HEK293 (cell line): ENCODE measurements around the gene ISCU.

Source experiments
- CTCF ChIA-PET: fragments of 350-600 bp; formaldehyde crosslinking; extraction: SDS; loops from one replicate; lab custom pipeline; 2021; ENCODE audit warnings: antibody characterized with exemption; lab: Yijun Ruan, JAX
- POLR2A ChIA-PET: fragments of 300-600 bp; formaldehyde crosslinking; extraction: SDS; loops from one replicate; lab custom pipeline; 2020; ENCODE audit warnings: antibody characterized with exemption, inconsistent platforms; lab: Yijun Ruan, JAX
- H3K27ac ChIP-seq: fragments of 200-500 bp; sonication (Bioruptor generic); 2 replicates; pipeline ENCODE4 v1.5.1; 2014; ENCODE audit warnings: low read depth, low read length, control low read depth, inconsistent platforms; ENCODE audit errors: extremely low read depth
- H3K36me3 ChIP-seq, 2 experiments: fragments of 200-500 bp in 1 of 2; sonication (Bioruptor generic) in 1 of 2; 1 replicate in 1 of 2; 2 replicates in 1 of 2; pipeline ENCODE4 v1.5.1; 2014 to 2017; ENCODE audit warnings: inconsistent platforms in 2 of 2, low read length in 2 of 2; ENCODE audit not compliant: control insufficient read depth in 2 of 2, insufficient read depth in 1 of 2
- H3K4me1 ChIP-seq: fragments of 200-500 bp; sonication (Bioruptor generic); 2 replicates; pipeline ENCODE4 v1.5.1; 2014; ENCODE audit warnings: mild to moderate bottlenecking, low read length, inconsistent platforms; ENCODE audit not compliant: control insufficient read depth, insufficient read depth
- H3K4me3 ChIP-seq: 2 replicates; pipeline ENCODE4 v1.5.1; 2011; ENCODE audit warnings: low read depth, mild to moderate bottlenecking, control low read depth, low read length, moderate library complexity
- H3K9me3 ChIP-seq: fragments of 200-500 bp; sonication (Bioruptor generic); 2 replicates; pipeline ENCODE4 v1.5.1; 2014; ENCODE audit warnings: low read depth, low read length, inconsistent platforms; ENCODE audit not compliant: control insufficient read depth, insufficient read depth
- BCL6B ChIP-seq: fragments of 450-650 bp; formaldehyde crosslinking; IDR thresholded peaks from 2 replicates; pipeline ENCODE4 v1.5.1; 2017; ENCODE audit warnings: missing biosample characterization, missing genetic modification characterization
- GLIS2 ChIP-seq: fragments of 450-650 bp; formaldehyde crosslinking; IDR thresholded peaks from 2 replicates; pipeline ENCODE4 v1.5.1; 2016; ENCODE audit warnings: missing biosample characterization, missing genetic modification characterization
- HOXC10 ChIP-seq: sonication (generic); formaldehyde crosslinking; IDR thresholded peaks from 2 replicates; pipeline ENCODE4 v1.8.1; 2023; ENCODE audit warnings: mild to moderate bottlenecking, missing genetic modification reagents
- KLF1 ChIP-seq: fragments of 450-650 bp; formaldehyde crosslinking; IDR thresholded peaks from 2 replicates; pipeline ENCODE4 v1.5.1; 2016; ENCODE audit warnings: missing biosample characterization, missing genetic modification characterization
- RBAK ChIP-seq: fragments of 450-650 bp; formaldehyde crosslinking; IDR thresholded peaks from 2 replicates; pipeline ENCODE4 v1.5.1; 2016; ENCODE audit warnings: missing biosample characterization, missing genetic modification characterization
- SP7 ChIP-seq: fragments of 450-650 bp; formaldehyde crosslinking; IDR thresholded peaks from 2 replicates; pipeline ENCODE4 v1.5.1; 2016; ENCODE audit warnings: missing biosample characterization, missing genetic modification characterization
- TCF7L2 ChIP-seq: IDR thresholded peaks from 2 replicates; pipeline ENCODE4 v1.6.1; 2011; ENCODE audit warnings: low read depth, mild to moderate bottlenecking, inconsistent platforms, low read length, moderate library complexity, borderline replicate concordance
- TRIM28 ChIP-seq: IDR thresholded peaks from 2 replicates; pipeline ENCODE4 v1.6.1; 2011; ENCODE audit warnings: low read length, control low read depth, borderline replicate concordance
- ZBTB1 ChIP-seq: fragments of 450-650 bp; formaldehyde crosslinking; IDR thresholded peaks from 2 replicates; pipeline ENCODE4 v1.5.1; 2016; ENCODE audit warnings: missing biosample characterization, missing genetic modification characterization
- ZBTB20 ChIP-seq: fragments of 450-650 bp; formaldehyde crosslinking; IDR thresholded peaks from 2 replicates; pipeline ENCODE4 v1.5.1; 2016; ENCODE audit warnings: missing biosample characterization, missing genetic modification characterization
- ZNF10 ChIP-seq: fragments of 450-650 bp; formaldehyde crosslinking; IDR thresholded peaks from 2 replicates; pipeline ENCODE4 v1.5.1; 2017; ENCODE audit warnings: missing biosample characterization, missing genetic modification characterization
- ZNF121 ChIP-seq: fragments of 450-650 bp; formaldehyde crosslinking; IDR thresholded peaks from 2 replicates; pipeline ENCODE4 v1.5.1; 2016; ENCODE audit warnings: missing biosample characterization, missing genetic modification characterization
- ZNF132 ChIP-seq: fragments of 450-650 bp; formaldehyde crosslinking; IDR thresholded peaks from 2 replicates; pipeline ENCODE4 v1.5.1; 2017; ENCODE audit warnings: missing biosample characterization, missing genetic modification characterization, borderline replicate concordance
- ZNF214 ChIP-seq: fragments of 450-650 bp; formaldehyde crosslinking; IDR thresholded peaks from 2 replicates; pipeline ENCODE4 v1.5.1; 2017; ENCODE audit warnings: missing biosample characterization, mild to moderate bottlenecking, missing genetic modification characterization, borderline replicate concordance
- ZNF292 ChIP-seq: fragments of 450-650 bp; formaldehyde crosslinking; IDR thresholded peaks from 2 replicates; pipeline ENCODE4 v1.5.1; 2016; ENCODE audit warnings: low read depth, missing biosample characterization, missing genetic modification characterization, borderline replicate concordance
- ZNF350 ChIP-seq: fragments of 450-650 bp; formaldehyde crosslinking; IDR thresholded peaks from 2 replicates; pipeline ENCODE4 v1.5.0; 2017; ENCODE audit warnings: missing biosample characterization, mild to moderate bottlenecking, missing genetic modification characterization
- ZNF391 ChIP-seq: fragments of 450-650 bp; formaldehyde crosslinking; IDR thresholded peaks from 2 replicates; pipeline ENCODE4 v1.5.1; 2016; ENCODE audit warnings: low read depth, missing biosample characterization, missing genetic modification characterization, borderline replicate concordance
- ZNF426 ChIP-seq: fragments of 450-650 bp; formaldehyde crosslinking; IDR thresholded peaks from 2 replicates; pipeline ENCODE4 v1.5.1; 2017; ENCODE audit warnings: missing biosample characterization, missing genetic modification characterization, mild to moderate bottlenecking, inconsistent platforms, moderate library complexity
- ZNF521 ChIP-seq: fragments of 450-650 bp; formaldehyde crosslinking; IDR thresholded peaks from 2 replicates; pipeline ENCODE4 v1.5.1; 2017; ENCODE audit warnings: missing biosample characterization, mild to moderate bottlenecking, missing genetic modification characterization
- ZNF571 ChIP-seq: fragments of 450-650 bp; formaldehyde crosslinking; IDR thresholded peaks from 2 replicates; pipeline ENCODE4 v1.5.0; 2017; ENCODE audit warnings: missing biosample characterization, missing genetic modification characterization
- ZNF629 ChIP-seq: fragments of 450-650 bp; formaldehyde crosslinking; IDR thresholded peaks from 2 replicates; pipeline ENCODE4 v1.5.1; 2017; ENCODE audit warnings: missing biosample characterization, missing genetic modification characterization
- ZNF639 ChIP-seq: fragments of 450-650 bp; formaldehyde crosslinking; IDR thresholded peaks from 2 replicates; pipeline ENCODE4 v1.5.1; 2016; ENCODE audit warnings: missing biosample characterization, missing genetic modification characterization
- ZNF670 ChIP-seq: fragments of 450-650 bp; formaldehyde crosslinking; IDR thresholded peaks from 2 replicates; pipeline ENCODE4 v1.5.1; 2016; ENCODE audit warnings: missing biosample characterization, missing genetic modification characterization, low read depth
- ZNF701 ChIP-seq: fragments of 450-650 bp; formaldehyde crosslinking; IDR thresholded peaks from 2 replicates; pipeline ENCODE4 v1.5.1; 2016; ENCODE audit warnings: missing biosample characterization, missing genetic modification characterization
- ZNF747 ChIP-seq: fragments of 450-650 bp; formaldehyde crosslinking; IDR thresholded peaks from 2 replicates; pipeline ENCODE4 v1.5.1; 2016; ENCODE audit warnings: missing biosample characterization, missing genetic modification characterization
- ZNF776 ChIP-seq: fragments of 450-650 bp; formaldehyde crosslinking; IDR thresholded peaks from 2 replicates; pipeline ENCODE4 v1.5.0; 2017; ENCODE audit warnings: missing biosample characterization, missing genetic modification characterization, borderline replicate concordance
- ZNF777 ChIP-seq: fragments of 450-650 bp; formaldehyde crosslinking; IDR thresholded peaks from 2 replicates; pipeline ENCODE4 v1.5.1; 2017; ENCODE audit warnings: missing biosample characterization, missing genetic modification characterization, borderline replicate concordance
- ZNF830 ChIP-seq: fragments of 450-650 bp; IDR thresholded peaks from 2 replicates; pipeline ENCODE4 v1.5.0; 2018; ENCODE audit warnings: missing biosample characterization, missing genetic modification characterization, low read depth, mild to moderate bottlenecking, moderate library complexity
- ZNF843 ChIP-seq: fragments of 450-650 bp; formaldehyde crosslinking; IDR thresholded peaks from 2 replicates; pipeline ENCODE4 v1.5.1; 2016; ENCODE audit warnings: missing biosample characterization, missing genetic modification characterization
- TF ChIP-seq, protein P1 (sequence below): fragments of 450-650 bp; formaldehyde crosslinking; optimal IDR thresholded peaks from 2 replicates; pipeline ENCODE3; 2016; ENCODE audit warnings: missing biosample characterization, mild to moderate bottlenecking, missing genetic modification characterization
- TF ChIP-seq, protein P2 (sequence below): fragments of 450-650 bp; formaldehyde crosslinking; IDR thresholded peaks from 2 replicates; pipeline ENCODE4 v1.5.1; 2016; ENCODE audit warnings: missing biosample characterization, missing genetic modification characterization, low read depth

ISCU gene

DNA sequence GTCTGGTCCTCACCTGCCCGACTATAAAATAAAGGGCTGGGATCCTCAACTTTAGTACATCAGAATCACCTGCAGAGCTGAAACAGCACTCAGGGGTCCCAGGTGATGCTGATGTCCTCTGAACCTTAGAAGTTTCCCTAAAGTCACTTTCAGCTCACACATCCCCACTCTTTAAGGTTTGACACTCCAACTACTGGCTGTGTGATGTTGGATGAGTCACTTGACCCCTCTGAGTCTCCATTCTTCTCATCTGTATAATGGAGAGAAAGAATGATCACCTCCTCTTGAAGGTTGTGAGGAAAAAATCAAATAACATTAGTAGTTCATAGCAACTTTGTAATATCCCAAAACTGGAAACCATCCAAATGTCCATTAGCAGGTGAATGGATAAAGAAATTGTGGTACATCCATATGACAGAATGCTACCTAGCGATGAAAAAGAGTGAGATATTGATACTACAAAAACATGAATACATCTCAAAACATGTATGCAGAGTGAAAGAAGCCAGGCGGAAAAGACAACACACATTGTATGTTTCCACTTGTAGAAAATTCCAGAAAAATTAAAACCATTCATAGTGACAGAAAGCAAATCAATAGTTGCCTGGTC is 22.2 kb downstream of the ISCU start:
- no peaks in the 10 kb centered on the region for H3K4me1 ChIP-seq
- H3K27ac ChIP-seq = no peak overlapping the region
- ChIA-PET CTCF (interaction anchor here (0.7 to 1.7 kb wide), 3 partner anchors 16 to 88 kb away, joined by 3 to 7 read pairs (median 3); no protein-coding TSS in a partner anchor), POLR2A (no interaction called here)
- no peak overlapping the region for H3K4me3 ChIP-seq
- H3K9me3 ChIP-seq = no peaks in the 10 kb centered on the region
- no peaks in the 10 kb centered on the region for H3K36me3 ChIP-seq
- no peak for TF ChIP-seq ZNF121 (tag by site-specific recombination)
- TF ChIP-seq ZNF350 = no peak
- no peak for TF ChIP-seq ZNF747
- no peak for TF ChIP-seq ZNF391 (tag by site-specific recombination)
- TF ChIP-seq, protein P1, sequence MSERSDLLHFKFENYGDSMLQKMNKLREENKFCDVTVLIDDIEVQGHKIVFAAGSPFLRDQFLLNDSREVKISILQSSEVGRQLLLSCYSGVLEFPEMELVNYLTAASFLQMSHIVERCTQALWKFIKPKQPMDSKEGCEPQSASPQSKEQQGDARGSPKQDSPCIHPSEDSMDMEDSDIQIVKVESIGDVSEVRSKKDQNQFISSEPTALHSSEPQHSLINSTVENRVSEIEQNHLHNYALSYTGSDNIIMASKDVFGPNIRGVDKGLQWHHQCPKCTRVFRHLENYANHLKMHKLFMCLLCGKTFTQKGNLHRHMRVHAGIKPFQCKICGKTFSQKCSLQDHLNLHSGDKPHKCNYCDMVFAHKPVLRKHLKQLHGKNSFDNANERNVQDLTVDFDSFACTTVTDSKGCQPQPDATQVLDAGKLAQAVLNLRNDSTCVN (tag by site-specific recombination) = no peak

DNA sequence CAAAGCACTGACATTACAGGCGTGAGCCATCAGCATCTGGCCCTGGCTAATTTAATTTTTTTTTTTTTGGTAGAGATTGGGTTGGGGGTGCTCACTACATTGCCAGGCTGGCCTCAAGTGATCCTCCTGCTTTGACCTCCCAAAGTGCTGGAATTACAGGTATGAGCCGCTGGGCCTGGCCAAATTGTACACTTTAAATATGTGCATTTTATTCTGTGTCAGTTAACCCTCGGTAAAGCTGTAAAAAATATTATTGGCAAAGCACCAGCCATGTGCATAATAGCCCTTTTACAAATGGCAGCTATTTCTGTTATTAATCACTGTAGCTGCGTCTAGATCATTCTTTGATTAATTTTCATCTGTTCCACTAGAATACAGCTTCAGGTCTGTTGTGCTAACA is 23.5 kb downstream of the ISCU start:
- CTCF ChIA-PET = interaction anchor here (0.7 to 1.0 kb wide), 4 partner anchors 22 to 383 kb away, joined by 3 to 4 read pairs (median 4); no protein-coding TSS in a partner anchor

GRCh38 chr12:108586306-108586705 is 23.9 kb downstream of the ISCU start:
- POLR2A ChIA-PET = no interaction called here
- Histone ChIP-seq H3K27ac (no peak overlapping the region), H3K36me3 (no peaks in the 10 kb centered on the region), H3K4me1 (no peaks in the 10 kb centered on the region), H3K9me3 (no peaks in the 10 kb centered on the region), H3K4me3 (no peak overlapping the region)
- CTCF ChIA-PET = interaction anchor here (0.9 to 1.0 kb wide), 3 partner anchors 22 to 31 kb away, joined by 3 to 4 read pairs (median 4); no protein-coding TSS in a partner anchor
- TF ChIP-seq ZNF776 (no peak), BCL6B (no peak), TRIM28 (no peak), KLF1 (tag by site-specific recombination) (no peak), ZBTB20 (tag by site-specific recombination) (no peak), ZNF843 (tag by site-specific recombination) (no peak), HOXC10 (CRISPR knock-in tag) (no peak), ZNF292 (tag by site-specific recombination) (no peak), GLIS2 (tag by site-specific recombination) (no peak), ZNF777 (tag by site-specific recombination) (no peak), ZNF132 (tag by site-specific recombination) (no peak), TCF7L2 (no peak), SP7 (no peak), ZNF214 (no peak), ZBTB1 (no peak), ZNF10 (no peak), ZNF830 (tag by site-specific recombination) (no peak)
- TF ChIP-seq, protein P2, sequence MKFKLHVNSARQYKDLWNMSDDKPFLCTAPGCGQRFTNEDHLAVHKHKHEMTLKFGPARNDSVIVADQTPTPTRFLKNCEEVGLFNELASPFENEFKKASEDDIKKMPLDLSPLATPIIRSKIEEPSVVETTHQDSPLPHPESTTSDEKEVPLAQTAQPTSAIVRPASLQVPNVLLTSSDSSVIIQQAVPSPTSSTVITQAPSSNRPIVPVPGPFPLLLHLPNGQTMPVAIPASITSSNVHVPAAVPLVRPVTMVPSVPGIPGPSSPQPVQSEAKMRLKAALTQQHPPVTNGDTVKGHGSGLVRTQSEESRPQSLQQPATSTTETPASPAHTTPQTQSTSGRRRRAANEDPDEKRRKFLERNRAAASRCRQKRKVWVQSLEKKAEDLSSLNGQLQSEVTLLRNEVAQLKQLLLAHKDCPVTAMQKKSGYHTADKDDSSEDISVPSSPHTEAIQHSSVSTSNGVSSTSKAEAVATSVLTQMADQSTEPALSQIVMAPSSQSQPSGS = no peak

More for the DNA sequence above, 23.5 kb downstream of the ISCU start:
- TF ChIP-seq ZNF670 (tag by site-specific recombination) (no peak), RBAK (no peak), ZNF747 (no peak), ZNF426 (tag by site-specific recombination) (no peak), ZNF521 (no peak), ZNF701 (tag by site-specific recombination) (no peak), ZNF629 (tag by site-specific recombination) (no peak), ZNF571 (no peak), ZNF639 (no peak)
- TF ChIP-seq, all 188 proteins: peak for 0
- Histone ChIP-seq H3K4me1 (no peaks in the 10 kb centered on the region), H3K4me3 (no peak overlapping the region), H3K36me3 (no peaks in the 10 kb centered on the region), H3K27ac (no peak overlapping the region), H3K9me3 (no peaks in the 10 kb centered on the region)
- POLR2A ChIA-PET = no interaction called here
